Naive thymus-derived CD4-positive, alpha-beta T cell (primary cell): ENCODE results near the gene PNPLA5. TPM values are rescaled to one million over a fixed set of nuclear protein-coding genes. Genes with fewer than 3 reads are reported as not detected.

Experiments
- ATAC-seq: fragments of 150-1000 bp; cut with Tn5 transposase; 2 replicates; pipeline ENCODE4 v1.10.0; 2021; ENCODE audit warnings: mild to moderate bottlenecking, moderate library complexity
- CTCF ChIA-PET: fragments of 350-600 bp; sonication (Branson Sonifier 250); formaldehyde crosslinking; loops from one replicate; lab custom pipeline; 2021; ENCODE audit warnings: antibody characterized with exemption; lab: Charles Lee
- POLR2A ChIA-PET: fragments of 350-600 bp; sonication (Branson Sonifier 250); formaldehyde crosslinking; loops from one replicate; lab custom pipeline; 2021; ENCODE audit warnings: antibody characterized with exemption, inconsistent platforms; lab: Charles Lee
- DNase-seq, 9 donors: peaks; one replicate each; pipeline versions ENCODE4 v3.0.0 to v3.0.0-alpha.2; 2020 to 2022; ENCODE audit warnings: mixed read lengths in 1 of 9
- H3K27ac ChIP-seq: one replicate; pipeline ENCODE4 v1.7.0; 2013; ENCODE audit warnings: mild to moderate bottlenecking, low read depth, low read length, moderate library complexity
- H3K27me3 ChIP-seq, 2 donors: one replicate each; pipeline ENCODE4 v1.7.0; 2013; ENCODE audit warnings: low read length in 2 of 2, mild to moderate bottlenecking in 2 of 2, moderate library complexity in 2 of 2; ENCODE audit not compliant: control insufficient read depth in 2 of 2, insufficient read depth in 2 of 2
- H3K36me3 ChIP-seq, 3 experiments: 1 replicate in 2 of 3; 2 replicates in 1 of 3; pipeline ENCODE4 v1.7.0; 2013; ENCODE audit warnings: low read length in 3 of 3, mild to moderate bottlenecking in 3 of 3, moderate library complexity in 1 of 3; ENCODE audit not compliant: insufficient read depth in 3 of 3, control insufficient read depth in 2 of 3
- H3K4me1 ChIP-seq, 2 donors: one replicate each; pipeline ENCODE4 v1.7.0; 2013; ENCODE audit warnings: low read length in 2 of 2, mild to moderate bottlenecking in 2 of 2, moderate library complexity in 1 of 2; ENCODE audit not compliant: control insufficient read depth in 2 of 2, insufficient read depth in 2 of 2
- H3K4me3 ChIP-seq: 2 replicates; pipeline ENCODE4 v1.7.0; 2013; ENCODE audit warnings: mild to moderate bottlenecking, low read length
- H3K9me3 ChIP-seq, 3 experiments: 1 replicate in 2 of 3; 2 replicates in 1 of 3; pipeline ENCODE4 v1.7.0; 2013; ENCODE audit warnings: low read length in 3 of 3; ENCODE audit not compliant: control insufficient read depth in 2 of 3
- H3K27ac Mint-ChIP-seq, 9 donors: one replicate each; pipeline ENCODE4 v1.8.0; 2020 to 2022; ENCODE audit warnings: mixed read lengths in 9 of 9, mild to moderate bottlenecking in 8 of 9, moderate library complexity in 5 of 9, inconsistent platforms in 2 of 9
- H3K27me3 Mint-ChIP-seq, 5 donors: one replicate each; pipeline ENCODE4 v1.8.0; 2021 to 2022; ENCODE audit warnings: mixed read lengths in 5 of 5, mild to moderate bottlenecking in 1 of 5
- H3K36me3 Mint-ChIP-seq, 5 donors: one replicate each; pipeline ENCODE4 v1.8.0; 2020 to 2022; ENCODE audit warnings: mixed read lengths in 5 of 5, mild to moderate bottlenecking in 3 of 5, inconsistent platforms in 1 of 5
- H3K4me1 Mint-ChIP-seq, 7 donors: one replicate each; pipeline ENCODE4 v1.8.0; 2020 to 2022; ENCODE audit warnings: mixed read lengths in 7 of 7, mild to moderate bottlenecking in 3 of 7, inconsistent platforms in 1 of 7
- H3K4me3 Mint-ChIP-seq, 10 donors: one replicate each; pipeline ENCODE4 v1.8.0; 2020 to 2022; ENCODE audit warnings: mild to moderate bottlenecking in 10 of 10, mixed read lengths in 10 of 10, moderate library complexity in 6 of 10, inconsistent platforms in 2 of 10
- H3K9me3 Mint-ChIP-seq, 11 donors: one replicate each; pipeline ENCODE4 v1.8.0; 2020 to 2022; ENCODE audit warnings: mixed read lengths in 11 of 11, mild to moderate bottlenecking in 4 of 11, inconsistent platforms in 1 of 11, moderate library complexity in 1 of 11
- intact Hi-C, 2 donors: fragments of 100-400 bp; cut with micrococcal nuclease; formaldehyde crosslinking; loops; one replicate each; pipeline ENCODE4 v1.15.1; 2023
- polyA plus RNA-seq, 2 donors: library from polyadenylated mRNA; unstranded; fragments of 300-500 nt; fragmentation: Illumina TruSeq; gene quantifications; one replicate each; pipeline ENCODE4 v1.2.3, GENCODE V29; 2021
- total RNA-seq, 6 experiments: library from RNA in 5 of 6; stranded (reverse) in 5 of 6; gene quantifications; 1 replicate in 5 of 6; 2 replicates in 1 of 6; pipeline ENCODE4 v1.2.3 and lab custom pipeline; 2021 to 2026

The PNPLA5 gene
- total and polyA plus RNA-seq, 7 experiments from 2014 or later = not detected

GRCh38 chr22:43921370-43921769 is 29.6 kb upstream of the PNPLA5 start:
- H3K4me3 Mint-ChIP-seq = no peak overlapping the region
- ChIA-PET POLR2A (no interaction called here), CTCF (interaction anchor here (0.6 kb wide), 1 partner anchor 156 kb away, joined by 3 read pairs; no protein-coding TSS in a partner anchor)
- Histone ChIP-seq H3K27me3 (no peaks in the 10 kb centered on the region), H3K4me1 (peaks cover 0 to 3% of the 10 kb centered on the region in 2 donors), H3K36me3 (no peaks in the 10 kb centered on the region), H3K9me3 (no peaks in the 10 kb centered on the region), H3K4me3 (no peak overlapping the region), H3K27ac (no peak overlapping the region)
- DNase-seq = no peak
- peaks cover 4 to 6% (median 5%) of the 10 kb centered on the region in 7 donors for H3K4me1 Mint-ChIP-seq
- intact Hi-C loops = loop anchor here in 1 of 2 donors (10.0 kb wide), 1 partner anchor 107 kb away; the partner anchor contains the start of gene EFCAB6
- no peak for ATAC-seq
- no peaks in the 10 kb centered on the region for H3K36me3 Mint-ChIP-seq
- H3K9me3 Mint-ChIP-seq = peaks cover 0 to 1% (median 0%) of the 10 kb centered on the region in 11 donors
- H3K27me3 Mint-ChIP-seq = peaks cover 11 to 37% (median 17%) of the 10 kb centered on the region in 5 donors
- no peak overlapping the region for H3K27ac Mint-ChIP-seq

GRCh38 chr22:43919106-43919973 is 27.5 kb upstream of the PNPLA5 start:
- Histone ChIP-seq H3K9me3 (no peaks in the 10 kb centered on the region), H3K4me1 (peaks cover 0 to 3% of the 10 kb centered on the region in 2 donors), H3K4me3 (no peak overlapping the region), H3K36me3 (no peaks in the 10 kb centered on the region), H3K27ac (no peak overlapping the region), H3K27me3 (no peaks in the 10 kb centered on the region)
- Mint-ChIP-seq H3K4me1 (peaks cover 4 to 6% (median 5%) of the 10 kb centered on the region in 7 donors), H3K27ac (no peak overlapping the region), H3K4me3 (no peak overlapping the region), H3K27me3 (peaks cover 11 to 23% (median 21%) of the 10 kb centered on the region in 5 donors), H3K9me3 (peaks cover 0 to 1% (median 0%) of the 10 kb centered on the region in 11 donors), H3K36me3 (no peaks in the 10 kb centered on the region)
- no peak for DNase-seq
- no peak for ATAC-seq
- ChIA-PET CTCF (no interaction called here), POLR2A (interaction anchor here (0.7 kb wide), 1 partner anchor 9 kb away, joined by 3 read pairs; no protein-coding TSS in a partner anchor)
- intact Hi-C loops = no loop called here

- no peak for DNase-seq
- H3K36me3 ChIP-seq = no peaks in the 10 kb centered on the region
- H3K27ac Mint-ChIP-seq = no peak overlapping the region
- no peaks in the 10 kb centered on the region for H3K9me3 ChIP-seq
- no peaks in the 10 kb centered on the region for H3K4me1 ChIP-seq
- ChIA-PET POLR2A (no interaction called here), CTCF (no interaction called here)
- intact Hi-C loops = no loop called here
- H3K36me3 Mint-ChIP-seq = no peaks in the 10 kb centered on the region
- peaks cover 11 to 24% (median 16%) of the 10 kb centered on the region in 5 donors for H3K27me3 Mint-ChIP-seq
- no peaks in the 10 kb centered on the region for H3K4me1 Mint-ChIP-seq
- H3K27me3 ChIP-seq = no peaks in the 10 kb centered on the region
- H3K9me3 Mint-ChIP-seq = peaks cover 0 to 3% (median 0%) of the 10 kb centered on the region in 11 donors
- no peak overlapping the region for H3K4me3 ChIP-seq
- H3K4me3 Mint-ChIP-seq = no peak overlapping the region
- no peak for ATAC-seq
- no peak overlapping the region for H3K27ac ChIP-seq
These were observed 25.7 kb upstream of the PNPLA5 start for GRCh38 chr22:43917521-43917920.

GRCh38 chr22:43911351-43911750 is 19.5 kb upstream of the PNPLA5 start:
- H3K4me1 ChIP-seq = no peaks in the 10 kb centered on the region
- H3K9me3 ChIP-seq = no peaks in the 10 kb centered on the region
- H3K27ac ChIP-seq = no peak overlapping the region
- Mint-ChIP-seq H3K9me3 (peaks cover 0 to 1% (median 0%) of the 10 kb centered on the region in 11 donors), H3K36me3 (no peaks in the 10 kb centered on the region), H3K27ac (no peak overlapping the region), H3K27me3 (peaks cover 6 to 23% (median 13%) of the 10 kb centered on the region in 5 donors), H3K4me3 (no peak overlapping the region), H3K4me1 (no peaks in the 10 kb centered on the region)
- DNase-seq = no peak
- no peak overlapping the region for H3K4me3 ChIP-seq
- no peaks in the 10 kb centered on the region for H3K36me3 ChIP-seq
- intact Hi-C loops = no loop called here
- no peaks in the 10 kb centered on the region for H3K27me3 ChIP-seq
- POLR2A ChIA-PET = no interaction called here
- CTCF ChIA-PET = no interaction called here
- no peak for ATAC-seq

- ATAC-seq (no peak), DNase-seq (no peak)
- Mint-ChIP-seq H3K9me3 (peaks cover 0 to 1% (median 0%) of the 10 kb centered on the region in 11 donors), H3K4me1 (no peaks in the 10 kb centered on the region), H3K4me3 (no peak overlapping the region), H3K27me3 (peaks cover 6 to 28% (median 13%) of the 10 kb centered on the region in 5 donors), H3K27ac (no peak overlapping the region), H3K36me3 (no peaks in the 10 kb centered on the region)
- H3K27me3 ChIP-seq = no peaks in the 10 kb centered on the region
- no peaks in the 10 kb centered on the region for H3K4me1 ChIP-seq
- intact Hi-C loops = no loop called here
- POLR2A ChIA-PET = interaction anchor here (0.8 kb wide), 1 partner anchor 9 kb away, joined by 3 read pairs; no protein-coding TSS in a partner anchor
- no peaks in the 10 kb centered on the region for H3K9me3 ChIP-seq
- CTCF ChIA-PET = interaction anchor here (0.6 to 0.7 kb wide), 2 partner anchors 32 to 109 kb away, joined by 3 read pairs; no protein-coding TSS in a partner anchor
- no peak overlapping the region for H3K27ac ChIP-seq
- H3K36me3 ChIP-seq = no peaks in the 10 kb centered on the region
- H3K4me3 ChIP-seq = no peak overlapping the region
These were observed 18.4 kb upstream of the PNPLA5 start for GRCh38 chr22:43910178-43910695.

- no peak overlapping the region for H3K27ac Mint-ChIP-seq
- peak overlapping the region in 1 of 10 donors; percentile 44 for H3K4me3 Mint-ChIP-seq
- H3K4me1 Mint-ChIP-seq = no peaks in the 10 kb centered on the region
- H3K36me3 Mint-ChIP-seq = no peaks in the 10 kb centered on the region
- Histone ChIP-seq H3K27me3 (no peaks in the 10 kb centered on the region), H3K4me1 (no peaks in the 10 kb centered on the region), H3K27ac (no peak overlapping the region), H3K36me3 (no peaks in the 10 kb centered on the region), H3K9me3 (no peaks in the 10 kb centered on the region), H3K4me3 (no peak overlapping the region)
- H3K27me3 Mint-ChIP-seq = peaks cover 6 to 28% (median 13%) of the 10 kb centered on the region in 5 donors
- ChIA-PET POLR2A (no interaction called here), CTCF (no interaction called here)
- no peak for ATAC-seq
- intact Hi-C loops = no loop called here
- H3K9me3 Mint-ChIP-seq = peaks cover 0 to 1% (median 0%) of the 10 kb centered on the region in 11 donors
- no peak for DNase-seq
These were observed 17.9 kb upstream of the PNPLA5 start for GRCh38 chr22:43909708-43910107.
